GM21737 (cell line): ENCODE results near the gene DOK6.
"Not testable (repeated sequence)": the region's sequence is repeated elsewhere in the genome, so short reads cannot be mapped to it uniquely, and the experiment has no call there.

Experiments
- ATAC-seq: cut with Tn5 transposase; IDR thresholded peaks from one replicate; pipeline ENCODE4 v1.9.1; 2021; ENCODE audit warnings: mild to moderate bottlenecking, moderate library complexity; ENCODE audit not compliant: unreplicated experiment

The DOK6 gene

GRCh38 chr18:69853051-69853450 lies 452.4 kb downstream of the DOK6 start:
- no peak for ATAC-seq

- no peak for ATAC-seq
Measured at GRCh38 chr18:69854455-69854854, 453.8 kb downstream of the DOK6 start.

GRCh38 chr18:69858897-69859296 lies 458.2 kb downstream of the DOK6 start:
- no peak for ATAC-seq

GRCh38 chr18:69864802-69865201 lies 464.1 kb downstream of the DOK6 start:
- peak; percentile 74 for ATAC-seq

DNA sequence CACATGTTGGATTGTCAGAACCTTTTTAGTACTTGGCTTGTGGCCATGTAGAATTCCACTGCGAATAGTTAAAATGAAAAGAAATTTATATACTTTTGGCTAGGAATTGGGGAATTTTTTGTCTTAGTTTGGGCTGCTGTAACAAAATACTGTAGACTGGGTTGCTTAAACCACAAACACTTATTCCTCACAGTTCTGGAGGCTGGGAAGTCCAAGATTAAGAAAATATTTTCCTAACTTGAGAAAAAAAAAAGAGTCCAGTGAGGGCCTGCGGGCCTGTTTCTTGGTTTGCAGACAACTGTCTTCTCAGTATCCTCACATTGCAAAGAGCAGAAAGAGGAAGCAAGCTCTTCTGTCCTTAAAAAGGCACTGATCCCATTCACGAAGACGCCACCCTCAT lies 465.1 kb downstream of the DOK6 start:
- ATAC-seq: no peak

DNA sequence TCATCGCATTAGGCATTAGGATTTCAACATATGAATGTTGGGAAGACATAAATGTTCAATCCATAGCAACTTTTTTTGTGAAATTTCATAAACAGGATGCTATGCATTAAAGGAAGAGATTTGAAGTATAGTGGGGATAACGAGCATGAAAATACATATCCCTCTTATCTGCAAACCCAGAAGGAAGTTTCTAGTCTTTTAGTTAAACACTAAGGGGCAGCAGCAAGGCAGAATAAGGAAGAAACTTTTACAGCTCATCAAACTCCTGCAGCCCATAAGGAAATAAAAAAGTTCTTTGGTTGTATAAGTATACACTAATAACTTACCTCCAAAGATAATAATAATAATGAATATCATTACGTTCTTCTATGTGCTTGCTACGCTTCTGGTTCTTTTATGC lies 465.5 kb downstream of the DOK6 start:
- ATAC-seq: no peak

DNA sequence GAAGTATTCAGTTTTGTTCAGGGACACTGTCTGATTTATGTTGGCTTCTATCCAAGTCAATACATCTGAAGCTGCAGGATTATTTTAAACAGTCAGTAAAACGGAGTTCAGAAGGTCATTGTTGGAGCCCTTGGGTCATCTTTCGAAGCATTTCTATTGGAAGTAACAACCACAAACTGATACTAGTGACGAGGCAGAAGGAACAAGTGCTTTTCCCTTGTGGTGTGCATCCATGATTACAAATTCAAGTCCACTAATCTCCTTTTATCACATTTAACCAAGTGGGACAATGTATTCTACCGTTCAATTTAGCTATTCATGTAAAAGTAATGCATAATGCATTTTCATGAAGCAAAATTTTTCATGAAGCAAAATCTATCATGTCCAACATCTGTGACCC lies 470.0 kb downstream of the DOK6 start:
- ATAC-seq: no peak

DNA sequence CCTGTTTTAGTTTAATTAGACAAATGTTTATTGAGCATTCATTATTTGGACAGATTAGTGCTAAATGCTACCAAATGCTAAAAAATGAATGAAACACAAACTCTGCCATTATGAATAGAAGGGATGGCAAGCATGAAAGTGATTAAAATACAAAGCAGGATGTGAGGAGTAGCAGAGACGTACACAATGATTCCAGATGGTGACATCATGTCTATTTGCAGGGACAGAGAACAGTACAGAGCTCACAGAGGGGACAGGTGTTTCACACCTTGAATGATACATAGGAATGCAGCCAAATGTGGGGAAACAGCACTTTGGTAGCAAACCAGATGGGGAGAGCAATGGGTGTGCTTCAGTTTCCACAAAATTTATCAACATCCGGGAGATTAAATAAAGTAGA lies 470.7 kb downstream of the DOK6 start:
- no peak for ATAC-seq

DNA sequence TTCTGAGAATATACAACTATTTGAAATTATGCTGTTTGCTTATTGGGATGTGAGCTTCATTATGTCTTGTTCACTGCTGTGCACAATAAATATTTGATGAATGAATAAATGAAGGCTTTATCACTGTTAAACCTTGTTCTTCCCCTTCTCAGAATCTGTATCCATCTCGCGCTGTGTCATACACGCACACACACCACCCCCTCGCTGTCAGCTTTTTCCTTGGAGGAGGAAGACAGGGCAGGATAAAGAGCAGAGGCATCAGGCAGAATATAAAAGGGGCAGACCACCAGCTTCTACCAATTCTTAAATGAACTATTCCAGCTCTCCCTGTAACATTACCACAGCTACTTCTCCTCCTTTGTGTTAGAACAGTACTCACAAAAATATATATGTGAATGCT lies 472.0 kb downstream of the DOK6 start:
- no peak for ATAC-seq

DNA sequence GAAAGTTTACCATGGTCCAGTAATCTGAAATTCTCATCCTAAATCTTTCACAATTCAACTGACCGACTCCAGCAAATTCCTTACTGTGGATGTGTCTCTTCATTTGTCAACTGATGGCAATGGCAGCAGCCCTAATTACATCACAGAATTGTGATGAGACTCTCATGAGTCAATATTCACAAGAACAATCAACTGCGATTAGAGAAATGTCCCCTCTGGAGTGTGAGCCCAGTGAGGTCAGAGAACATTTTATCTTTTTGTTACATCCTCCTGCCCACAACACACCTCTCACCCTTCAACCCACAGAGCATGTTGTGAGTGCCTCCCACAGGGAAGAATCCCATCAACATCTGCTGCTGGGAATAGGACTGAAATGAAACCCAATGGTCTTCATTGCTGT lies 473.4 kb downstream of the DOK6 start:
- no peak for ATAC-seq

DNA sequence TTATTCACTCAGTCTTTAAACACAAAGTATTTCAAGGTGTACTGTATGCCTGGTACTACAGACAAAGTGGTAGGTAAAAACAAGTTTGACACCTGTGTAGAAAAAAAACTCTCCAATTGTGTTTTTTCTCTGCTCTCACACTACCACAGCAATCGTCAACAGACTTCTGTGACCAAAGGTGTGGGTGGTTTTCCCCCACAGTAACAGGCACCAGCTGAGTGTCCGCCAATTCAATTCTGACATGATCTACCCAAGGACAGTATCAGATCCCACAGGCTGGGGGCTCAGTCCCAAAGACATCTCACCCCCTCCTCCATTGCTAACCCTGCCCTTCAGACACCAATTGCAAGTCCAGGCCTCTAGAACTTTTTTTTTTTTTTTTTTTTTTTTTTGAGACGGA lies 475.8 kb downstream of the DOK6 start:
- no peak for ATAC-seq

DNA sequence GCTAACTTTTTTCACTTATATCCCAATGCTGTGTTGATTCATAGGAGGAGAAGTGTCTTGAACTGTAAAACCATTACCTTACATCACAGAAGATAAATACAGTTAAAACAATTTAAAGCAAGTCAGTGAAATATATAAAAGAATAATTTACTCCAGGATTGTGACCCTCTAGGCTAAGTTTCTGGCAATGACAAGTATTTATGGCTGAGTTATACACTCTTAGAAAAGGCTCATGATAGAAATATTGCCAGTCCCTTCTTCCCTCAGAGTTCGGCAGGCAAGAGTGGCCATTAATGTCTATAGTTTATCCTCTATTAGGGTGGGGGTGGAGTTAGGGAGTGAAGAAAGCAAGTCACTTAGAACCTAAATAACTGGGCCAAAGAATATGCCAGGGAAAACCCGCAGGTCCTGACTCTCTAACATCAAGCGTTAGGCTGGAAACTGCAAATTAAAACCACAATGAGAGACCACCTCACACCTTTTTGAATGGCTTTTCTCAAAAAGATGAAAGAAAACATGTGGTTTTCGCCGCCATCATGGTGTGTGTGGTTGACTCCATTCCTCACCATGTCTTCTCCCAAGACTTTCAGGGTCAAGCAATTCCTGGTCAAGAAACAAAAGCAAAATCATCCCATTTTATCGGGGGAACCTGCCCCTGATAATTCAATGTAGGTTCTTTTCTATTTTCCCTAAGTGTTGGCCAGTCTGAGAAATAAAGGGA lies 477.7 kb downstream of the DOK6 start:
- no peak for ATAC-seq

- not testable (repeated sequence) for ATAC-seq
Measured at GRCh38 chr18:69879051-69879450, 478.4 kb downstream of the DOK6 start.

DNA sequence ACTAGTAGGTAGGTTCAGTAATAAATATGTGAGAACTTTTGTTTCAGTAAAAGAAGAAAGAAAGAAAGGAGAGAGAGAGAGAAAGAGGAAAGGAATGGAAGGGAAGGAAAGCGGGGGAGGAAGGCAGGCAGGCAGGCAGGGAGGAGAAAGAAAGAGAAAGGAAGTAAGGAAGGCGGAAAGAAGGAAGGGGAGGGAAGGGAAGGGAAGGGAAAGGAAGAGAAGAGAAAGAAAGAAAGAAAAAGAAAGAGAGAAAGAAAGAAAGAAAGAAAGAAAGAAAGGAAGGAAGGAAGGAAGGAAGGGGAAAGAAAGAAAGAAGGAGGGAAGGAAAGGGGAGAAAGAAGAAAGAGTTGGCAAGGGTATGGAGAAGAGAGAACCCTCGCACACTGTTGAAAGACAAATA lies 479.4 kb downstream of the DOK6 start:
- ATAC-seq: no peak

DNA sequence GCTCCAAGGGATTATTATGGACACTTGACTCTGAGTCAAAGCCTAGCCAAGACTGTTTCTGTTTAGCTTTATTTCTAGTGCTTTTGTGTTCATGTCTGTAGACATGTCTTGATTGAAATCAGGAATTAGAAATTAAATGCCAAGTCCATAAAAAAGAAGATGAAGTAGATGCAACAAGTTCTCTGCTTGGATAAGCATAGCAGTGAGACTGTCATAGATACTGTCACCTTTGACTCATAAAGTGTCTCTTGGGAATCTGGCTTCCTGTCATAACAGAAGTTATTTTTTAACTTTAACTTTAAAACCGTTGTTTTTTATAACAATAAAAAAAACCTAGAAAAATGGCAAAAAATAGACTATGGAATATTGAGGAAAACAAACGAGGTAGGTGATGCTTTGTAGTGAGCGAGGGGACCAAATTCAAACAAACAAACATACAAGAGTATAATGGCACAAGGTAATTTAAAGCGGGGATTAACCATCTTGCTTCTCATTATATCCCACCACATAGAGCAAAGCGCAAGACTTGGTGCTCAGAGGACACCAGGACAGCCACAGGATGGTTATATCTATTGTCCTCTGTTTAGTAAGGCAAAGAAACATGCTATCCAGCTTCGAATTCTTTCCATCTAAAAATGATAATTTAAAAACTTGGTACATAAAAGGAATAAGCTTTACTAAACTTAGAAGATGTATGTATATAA lies 482.4 kb downstream of the DOK6 start:
- ATAC-seq: peak; percentile 47

DNA sequence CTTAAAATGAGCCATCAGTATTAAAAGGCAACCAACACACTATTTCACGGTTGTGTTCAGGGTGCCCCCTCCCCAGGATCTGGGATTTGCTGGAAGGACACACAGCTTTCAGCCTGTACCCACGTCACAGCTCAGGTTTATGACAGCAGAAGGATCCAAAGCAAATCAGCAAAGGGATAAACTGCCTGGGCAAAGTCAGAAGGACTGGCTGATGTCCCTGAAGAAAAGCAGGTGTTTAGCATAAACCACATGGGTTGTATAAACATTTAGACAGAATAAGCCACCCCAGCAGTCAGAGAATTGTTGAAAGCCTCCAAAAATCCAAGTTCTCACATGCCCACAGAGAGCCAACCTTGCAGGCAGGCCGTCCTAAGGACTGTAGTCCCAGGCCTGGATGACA lies 483.1 kb downstream of the DOK6 start:
- no peak for ATAC-seq

- no peak for ATAC-seq
Measured at GRCh38 chr18:69885355-69885754, 484.7 kb downstream of the DOK6 start.

- peak; percentile 78 for ATAC-seq
Measured at GRCh38 chr18:69885841-69886531, 485.3 kb downstream of the DOK6 start.

DNA sequence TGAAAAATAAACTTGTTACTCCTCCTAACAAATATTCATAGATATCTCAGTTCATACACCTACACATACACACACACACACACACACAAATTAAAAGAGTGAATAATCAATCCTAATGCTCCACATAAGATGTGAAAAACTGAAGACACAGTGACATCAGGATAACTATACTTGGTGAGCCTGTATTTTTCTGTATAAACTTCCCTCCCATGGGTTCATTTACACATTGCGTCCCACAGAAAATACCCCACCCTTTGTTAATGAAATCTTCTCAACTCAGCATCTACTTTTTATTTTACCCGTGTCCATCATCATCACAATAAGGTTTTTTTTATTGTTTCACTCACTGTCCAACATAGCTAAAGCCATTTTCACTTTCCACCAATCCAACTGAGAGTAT lies 486.6 kb downstream of the DOK6 start:
- ATAC-seq: no peak

DNA sequence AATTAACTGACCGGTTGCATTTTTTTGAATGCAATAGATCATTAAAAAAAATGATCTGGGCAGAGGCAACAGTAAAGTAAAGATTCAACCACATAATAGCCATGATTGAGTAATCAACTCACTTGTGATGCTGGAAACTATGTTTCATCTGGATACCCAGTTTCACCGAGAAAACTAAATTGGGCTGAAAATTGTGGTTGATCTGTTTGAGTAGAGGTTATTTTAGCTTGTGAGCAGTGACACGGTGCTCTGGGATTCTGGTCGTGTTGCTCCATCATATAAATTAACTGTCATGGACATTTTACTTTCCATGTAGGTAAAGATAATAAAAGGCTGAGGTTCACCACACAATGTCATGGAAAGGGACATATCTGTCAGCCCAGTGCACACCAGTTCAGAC lies 488.3 kb downstream of the DOK6 start:
- no peak for ATAC-seq

DNA sequence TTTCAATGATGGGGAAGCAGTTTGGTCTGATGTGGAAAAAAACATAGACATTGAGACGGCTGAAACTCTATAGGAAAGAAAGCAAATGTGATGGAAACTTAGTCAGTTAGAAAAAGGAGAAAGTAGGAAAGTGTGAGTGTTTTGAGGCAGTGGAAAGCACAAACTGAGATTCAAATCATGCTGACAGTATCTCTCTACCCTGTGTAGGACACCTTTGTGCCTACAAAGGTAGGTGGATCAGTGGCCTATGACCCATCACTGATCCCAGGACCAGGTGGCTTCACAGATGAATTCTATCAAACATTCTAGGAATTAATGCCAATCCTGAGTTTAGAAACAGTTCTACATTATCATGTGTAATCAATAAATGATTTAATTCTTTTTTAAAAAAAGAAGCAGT lies 489.9 kb downstream of the DOK6 start:
- ATAC-seq: no peak

DNA sequence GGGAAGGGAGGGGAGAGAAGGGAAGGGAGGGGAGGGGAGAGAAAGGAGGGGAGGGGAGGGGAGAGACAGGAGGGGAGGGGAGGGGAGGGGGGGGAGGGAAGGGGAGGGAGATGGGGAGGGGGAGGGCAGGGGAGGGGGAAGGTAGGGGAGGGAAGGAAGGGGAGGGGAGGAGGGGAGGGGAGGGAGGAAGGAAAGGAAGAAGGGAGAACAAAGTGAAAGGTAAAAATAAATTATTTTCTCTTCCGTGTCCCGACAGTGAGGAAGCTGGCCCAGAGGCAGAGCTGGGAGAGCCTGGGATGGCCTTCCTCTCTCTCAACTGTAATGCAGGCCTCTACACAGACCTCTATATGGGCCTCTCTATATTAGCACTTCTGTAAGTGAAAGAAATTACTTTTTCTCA lies 493.8 kb downstream of the DOK6 start:
- no peak for ATAC-seq
